B cell (primary cell): ENCODE data around the gene GRB14. TPM values are rescaled to one million over a fixed set of nuclear protein-coding genes. Genes with fewer than 3 reads are reported as not detected.

Source experiments
- ATAC-seq: fragments of 200-7000 bp; cut with Tn5 transposase; one replicate; pipeline ENCODE4 v1.10.0; 2021; ENCODE audit warnings: low read depth, mild to moderate bottlenecking, moderate number of reproducible peaks, moderate library complexity
- CTCF ChIA-PET: fragments of 350-600 bp; sonication (Branson Sonifier 250); formaldehyde crosslinking; loops from one replicate; lab custom pipeline; 2021; ENCODE audit warnings: antibody characterized with exemption, inconsistent platforms; lab: Charles Lee
- POLR2A ChIA-PET: fragments of 350-600 bp; sonication (Branson Sonifier 250); formaldehyde crosslinking; loops from one replicate; lab custom pipeline; 2021; ENCODE audit warnings: antibody characterized with exemption; lab: Charles Lee
- DNase-seq: peaks from one replicate; pipeline ENCODE4 v3.0.0; 2013
- H2AFZ ChIP-seq: 2 replicates; pipeline ENCODE4 v1.6.1; 2012; ENCODE audit warnings: mild to moderate bottlenecking, low read depth, low read length; ENCODE audit not compliant: insufficient read depth, poor library complexity, severe bottlenecking
- H3K27ac ChIP-seq, 2 donors: 1 replicate in 1 of 2; 2 replicates in 1 of 2; pipeline ENCODE4 v1.5.1; 2012 to 2013; ENCODE audit warnings: low read length in 2 of 2, mild to moderate bottlenecking in 2 of 2, moderate library complexity in 1 of 2
- H3K27me3 ChIP-seq, 4 experiments: fragments of 200-600 bp in 1 of 4; sonication (generic) in 1 of 4; replicated peaks in 1 of 4; 1 replicate in 2 of 4; 2 replicates in 2 of 4; pipeline versions ENCODE4 v1.6.1 to v1.7.0; 2013 to 2016; ENCODE audit warnings: low read length in 3 of 4, mild to moderate bottlenecking in 2 of 4, mixed read lengths in 1 of 4, moderate library complexity in 1 of 4; ENCODE audit not compliant: insufficient read depth in 4 of 4, control insufficient read depth in 3 of 4; ENCODE audit errors: control extremely low read depth in 1 of 4
- H3K36me3 ChIP-seq, 2 experiments: replicated peaks in 1 of 2; 1 replicate in 1 of 2; 2 replicates in 1 of 2; pipeline versions ENCODE4 v1.6.1 to v1.7.1; 2013; ENCODE audit warnings: low read length in 1 of 2; ENCODE audit not compliant: insufficient read depth in 2 of 2, control insufficient read depth in 1 of 2; ENCODE audit errors: control extremely low read depth in 1 of 2, extremely low read depth in 1 of 2
- H3K4me1 ChIP-seq, 2 donors: fragments of 200-600 bp in 1 of 2; sonication (generic) in 1 of 2; 1 replicate in 1 of 2; 2 replicates in 1 of 2; pipeline versions ENCODE4 v1.5.1 to v1.6.1; 2013 to 2017; ENCODE audit warnings: low read length in 2 of 2; ENCODE audit not compliant: control insufficient read depth in 2 of 2, insufficient read depth in 2 of 2
- H3K4me2 ChIP-seq: replicated peaks from 2 replicates; pipeline ENCODE3; 2012; ENCODE audit warnings: mild to moderate bottlenecking, low read depth, low read length; ENCODE audit not compliant: poor library complexity, severe bottlenecking
- H3K4me3 ChIP-seq, 5 experiments: fragments of 200-600 bp in 1 of 5; sonication (generic) in 1 of 5; 1 replicate in 3 of 5; 2 replicates in 2 of 5; pipeline versions ENCODE4 v1.5.1 to v1.7.0; 2011 to 2016; ENCODE audit warnings: low read length in 4 of 5, mild to moderate bottlenecking in 4 of 5, low read depth in 2 of 5, control low read depth in 1 of 5, moderate library complexity in 1 of 5; ENCODE audit not compliant: insufficient read depth in 1 of 5; ENCODE audit errors: control extremely low read depth in 1 of 5, extremely low read depth in 1 of 5
- H3K79me2 ChIP-seq: fragments of 200-600 bp; sonication (generic); one replicate; pipeline ENCODE4 v1.6.0; 2016; ENCODE audit warnings: low read length; ENCODE audit not compliant: control insufficient read depth, insufficient read depth
- H3K9ac ChIP-seq: fragments of 200-600 bp; sonication (generic); 2 replicates; pipeline ENCODE4 v1.6.1; 2017; ENCODE audit warnings: mild to moderate bottlenecking, low read length, moderate library complexity
- H3K9me3 ChIP-seq, 3 donors: one replicate each; pipeline versions ENCODE4 v1.6.1 to v1.7.1; 2013; ENCODE audit warnings: low read length in 2 of 3; ENCODE audit not compliant: control insufficient read depth in 2 of 3, insufficient read depth in 1 of 3; ENCODE audit errors: control extremely low read depth in 1 of 3
- H4K20me1 ChIP-seq: 2 replicates; pipeline ENCODE4 v1.6.0; 2012; ENCODE audit warnings: mild to moderate bottlenecking, low read length; ENCODE audit not compliant: insufficient read depth, control insufficient read depth, poor library complexity, severe bottlenecking
- H3K27ac Mint-ChIP-seq: one replicate; pipeline ENCODE4 v1.8.0; 2021; ENCODE audit warnings: mixed read lengths
- H3K27me3 Mint-ChIP-seq: one replicate; pipeline ENCODE4 v1.8.0; 2021; ENCODE audit warnings: mixed read lengths
- H3K4me1 Mint-ChIP-seq: one replicate; pipeline ENCODE4 v1.8.0; 2021; ENCODE audit warnings: mixed read lengths
- H3K4me3 Mint-ChIP-seq: one replicate; pipeline ENCODE4 v1.8.0; 2021; ENCODE audit warnings: mixed read lengths
- H3K9me3 Mint-ChIP-seq: one replicate; pipeline ENCODE4 v1.8.0; 2022; ENCODE audit warnings: mixed read lengths; ENCODE audit not compliant: insufficient read depth
- CTCF ChIP-seq: fragments of 200-600 bp; IDR thresholded peaks from one replicate; pipeline ENCODE4 v1.8.0; 2022; ENCODE audit warnings: antibody characterized with exemption, mild to moderate bottlenecking
- EZH2 ChIP-seq: IDR thresholded peaks from 2 replicates; pipeline ENCODE4 v1.6.1; 2012; ENCODE audit warnings: borderline replicate concordance, low read depth, mild to moderate bottlenecking, moderate library complexity, low read length; ENCODE audit not compliant: insufficient read depth, poor library complexity, severe bottlenecking
- WGBS: methylation state at CpG from one replicate; pipeline ENCODE4 v1.1.5; 2013; ENCODE audit warnings: missing lambda C conversion rate; ENCODE audit not compliant: insufficient coverage; 5-methylcytosine and 5-hydroxymethylcytosine counted together
- intact Hi-C: fragments of 100-400 bp; cut with micrococcal nuclease; formaldehyde crosslinking; loops from one replicate; pipeline ENCODE4 v1.10.0; 2022
- polyA plus RNA-seq: library from polyadenylated mRNA; depleted of rRNA; stranded (reverse); fragments of >200 nt; gene quantifications from 2 replicates; pipeline ENCODE4 v1.2.3, GENCODE V29; 2012
- total RNA-seq, 2 donors: library from RNA; stranded (reverse); fragments of 120-200 nt in 1 of 2; gene quantifications; 1 replicate in 1 of 2; 2 replicates in 1 of 2; pipeline versions ENCODE4 v1.2.3 to v1.2.4, GENCODE V29; 2013 to 2022

Gene GRB14
- total and polyA plus RNA-seq, 2 donors (not counting 1 experiment from before 2014, with no cell fraction given) = not detected

DNA sequence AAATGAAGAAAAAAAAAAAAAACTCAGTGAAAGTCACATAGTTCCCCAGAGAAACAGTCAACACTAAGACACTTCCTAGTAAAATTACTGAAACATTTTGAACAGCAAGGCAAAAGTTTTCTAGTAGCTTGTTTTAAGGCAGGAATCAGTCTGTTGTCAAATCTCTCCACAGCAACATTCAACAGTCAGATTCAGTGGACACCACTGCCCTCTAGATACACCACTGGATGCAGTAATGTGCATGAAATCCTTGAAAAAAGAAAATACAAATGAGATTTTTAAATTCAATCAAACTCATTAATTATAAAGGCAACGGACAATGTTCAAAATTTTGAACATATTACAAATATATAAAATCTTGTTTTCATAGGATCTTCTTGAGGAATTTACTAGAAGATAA, 46.4 kb downstream of the GRB14 start:
- H3K27ac Mint-ChIP-seq = no peak overlapping the region
- ChIA-PET CTCF (no interaction called here), POLR2A (no interaction called here)
- no peaks in the 10 kb centered on the region for H3K27me3 Mint-ChIP-seq
- no CpG with 5 or more reads among the region's 1 CpG for WGBS
- ATAC-seq (no peak), DNase-seq (no peak)
- no peak overlapping the region for H3K4me2 ChIP-seq
- no peaks in the 10 kb centered on the region for H3K9me3 Mint-ChIP-seq
- no peaks in the 10 kb centered on the region for H3K9me3 ChIP-seq
- intact Hi-C loops = no loop called here
- H3K4me3 Mint-ChIP-seq = no peak overlapping the region
- no peaks in the 10 kb centered on the region for H3K36me3 ChIP-seq
- no peak overlapping the region for H3K27ac ChIP-seq
- no peaks in the 10 kb centered on the region for H3K27me3 ChIP-seq
- H3K4me3 ChIP-seq = no peak overlapping the region
- H3K9ac ChIP-seq = no peak overlapping the region
- no peaks in the 10 kb centered on the region for H3K79me2 ChIP-seq
- TF ChIP-seq EZH2 = no peak
- TF ChIP-seq CTCF = no peak
- H3K4me1 ChIP-seq = no peaks in the 10 kb centered on the region
- H3K4me1 Mint-ChIP-seq = no peaks in the 10 kb centered on the region
- H4K20me1 ChIP-seq = no peaks in the 10 kb centered on the region
- H2AFZ ChIP-seq = no peak overlapping the region

DNA sequence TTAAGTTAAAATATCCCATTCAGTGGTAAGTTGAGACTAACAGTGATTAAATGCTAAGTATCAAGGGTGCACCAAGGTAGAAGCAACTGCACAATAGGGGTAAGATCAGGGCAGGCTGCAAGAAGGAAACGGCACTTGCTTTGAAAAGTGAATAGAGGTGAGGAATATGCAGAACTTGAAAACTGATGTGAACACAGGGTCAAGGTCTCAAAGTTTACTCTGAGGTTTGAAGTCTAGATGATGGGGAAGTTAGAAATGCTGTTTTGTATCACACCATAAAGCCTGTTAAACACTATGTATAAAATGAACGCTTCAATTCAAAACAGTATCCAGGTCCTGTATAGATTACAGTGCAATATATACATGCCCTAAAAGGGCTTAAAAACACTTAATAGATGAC, 50.8 kb downstream of the GRB14 start:
- no peaks in the 10 kb centered on the region for H3K4me1 Mint-ChIP-seq
- ChIA-PET CTCF (interaction anchor here (1.8 kb wide), 1 partner anchor 10 kb away, joined by 8 read pairs; no protein-coding TSS in a partner anchor), POLR2A (no interaction called here)
- Histone ChIP-seq H3K27me3 (no peaks in the 10 kb centered on the region), H3K4me1 (no peaks in the 10 kb centered on the region), H4K20me1 (no peaks in the 10 kb centered on the region), H3K27ac (no peak overlapping the region), H3K79me2 (no peaks in the 10 kb centered on the region), H2AFZ (no peak overlapping the region), H3K4me2 (no peak overlapping the region), H3K9me3 (no peaks in the 10 kb centered on the region), H3K4me3 (no peak overlapping the region), H3K36me3 (no peaks in the 10 kb centered on the region), H3K9ac (no peak overlapping the region)
- ATAC-seq = no peak
- no peak overlapping the region for H3K27ac Mint-ChIP-seq
- no peak overlapping the region for H3K4me3 Mint-ChIP-seq
- H3K27me3 Mint-ChIP-seq = no peaks in the 10 kb centered on the region
- TF ChIP-seq EZH2 (no peak), CTCF (no peak)
- H3K9me3 Mint-ChIP-seq = no peaks in the 10 kb centered on the region
- intact Hi-C loops = no loop called here
- no peak for DNase-seq
- WGBS = 86% methylated on average over 1 of the region's 2 CpGs
